GM18858 (cell line): ENCODE data around the gene ADAMTS14.

Source experiments
- ATAC-seq: cut with Tn5 transposase; IDR thresholded peaks from one replicate; pipeline ENCODE4 v1.9.1; 2021; ENCODE audit not compliant: unreplicated experiment

ADAMTS14 gene

DNA sequence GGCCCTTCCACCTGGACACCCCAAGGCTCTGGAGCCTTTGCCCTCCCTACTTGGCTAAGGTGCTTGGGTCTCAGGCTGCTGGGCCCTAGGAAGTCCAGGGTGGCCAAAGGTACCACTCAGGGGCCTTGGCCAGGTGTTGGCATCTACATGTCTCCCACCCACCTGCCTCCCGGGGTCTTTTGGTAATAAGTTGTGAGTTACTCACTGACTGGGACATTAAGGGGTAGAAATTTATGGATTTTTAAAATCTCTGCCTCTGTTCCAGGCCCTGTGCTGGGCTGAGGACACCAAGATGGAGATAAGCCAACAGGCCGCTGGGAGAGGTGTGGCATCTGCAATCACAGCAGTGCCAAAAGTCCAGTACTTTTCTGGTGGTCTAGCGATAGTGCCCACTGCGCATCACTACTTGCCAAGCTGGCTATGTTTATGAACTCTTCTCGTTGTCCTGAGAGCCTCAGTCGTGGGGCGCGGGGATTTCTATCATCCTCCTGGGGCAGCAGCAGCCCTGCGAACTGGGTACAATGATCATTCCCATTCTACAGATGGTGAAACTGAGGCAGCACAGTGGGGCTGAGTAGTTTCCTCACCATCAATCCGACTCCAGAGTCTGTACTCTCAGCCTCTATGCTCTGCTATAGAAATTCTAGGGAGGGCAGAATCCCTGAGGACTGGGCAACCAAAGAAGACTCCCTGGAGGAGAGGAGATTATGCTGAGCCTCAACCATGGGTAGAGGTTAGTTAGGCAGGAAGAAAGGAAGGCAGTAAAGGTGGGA is 76.7 kb downstream of the ADAMTS14 start:
- ATAC-seq: no peak

DNA sequence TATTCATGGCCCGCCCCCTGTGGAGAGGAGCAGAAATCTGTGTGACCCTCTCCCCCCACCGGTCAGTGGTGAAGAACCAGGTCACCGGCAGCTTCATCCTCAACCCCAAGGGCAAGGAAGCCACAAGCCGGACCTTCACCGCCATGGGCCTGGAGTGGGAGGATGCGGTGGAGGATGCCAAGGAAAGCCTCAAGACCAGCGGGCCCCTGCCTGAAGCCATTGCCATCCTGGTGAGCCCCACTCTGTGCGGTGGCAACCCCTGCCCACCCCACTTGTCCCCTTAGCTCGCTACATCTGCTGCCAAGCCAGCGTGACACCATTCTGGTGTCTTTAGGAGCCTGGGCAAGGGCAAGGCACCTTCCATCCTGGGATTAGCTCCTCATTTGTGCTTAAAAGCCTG is 77.5 kb downstream of the ADAMTS14 start:
- ATAC-seq: no peak

DNA sequence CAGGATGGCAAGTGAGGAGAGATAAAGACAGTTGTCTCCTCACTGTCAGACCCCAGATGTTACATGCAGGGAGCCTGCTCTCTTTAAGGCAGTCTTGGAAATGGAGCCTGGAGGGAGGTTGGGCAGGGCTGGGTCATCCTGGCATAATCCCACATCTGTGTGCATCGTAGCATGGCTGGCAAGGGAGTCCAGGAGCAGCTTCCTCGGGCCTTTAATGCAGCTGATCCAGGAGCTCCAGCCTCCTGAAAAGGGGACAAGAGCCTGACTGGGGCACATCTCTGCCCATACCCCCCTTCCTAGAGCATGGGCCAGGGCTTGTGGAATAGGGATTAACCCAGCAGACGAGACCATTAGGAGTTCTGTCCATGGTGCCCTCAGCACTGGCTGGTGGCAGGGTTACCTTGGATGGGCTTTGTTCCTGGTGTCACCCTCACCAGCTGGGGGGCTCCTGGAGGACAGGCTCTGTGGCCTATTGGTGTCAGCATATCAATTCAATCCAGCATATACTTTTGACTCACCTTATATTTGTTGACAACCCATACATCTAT is 77.9 kb downstream of the ADAMTS14 start:
- ATAC-seq: no peak

DNA sequence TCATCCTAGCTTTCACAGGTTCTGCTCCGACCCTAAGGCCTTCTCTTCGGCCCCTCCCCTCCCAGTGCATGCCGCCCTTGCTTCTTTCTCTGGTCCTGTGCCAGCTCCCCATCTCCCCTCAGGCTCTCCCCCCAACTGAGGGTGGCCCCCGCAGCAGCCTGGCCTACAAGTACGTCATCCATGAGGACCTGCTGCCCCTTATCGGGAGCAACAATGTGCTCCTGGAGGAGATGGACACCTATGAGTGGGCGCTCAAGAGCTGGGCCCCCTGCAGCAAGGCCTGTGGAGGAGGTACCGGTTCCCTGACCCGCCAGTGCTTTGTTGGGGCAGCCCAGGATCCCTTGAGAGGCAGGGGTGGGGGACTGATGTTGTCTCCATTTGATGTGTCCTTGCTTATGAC is 79.0 kb downstream of the ADAMTS14 start:
- ATAC-seq: no peak

DNA sequence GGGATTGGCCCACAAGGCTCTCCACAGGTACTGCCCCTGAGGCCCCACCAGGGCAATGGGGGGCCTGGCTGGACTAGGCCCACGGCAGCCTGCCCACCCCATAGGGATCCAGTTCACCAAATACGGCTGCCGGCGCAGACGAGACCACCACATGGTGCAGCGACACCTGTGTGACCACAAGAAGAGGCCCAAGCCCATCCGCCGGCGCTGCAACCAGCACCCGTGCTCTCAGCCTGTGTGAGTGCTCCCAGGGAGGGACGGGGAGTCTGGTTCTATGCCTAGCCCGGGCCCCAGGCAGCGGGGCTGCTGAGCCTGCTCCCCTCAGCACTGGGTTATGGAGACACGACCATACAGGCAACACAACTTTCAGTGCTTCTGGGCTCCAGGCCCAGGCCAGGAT is 79.7 kb downstream of the ADAMTS14 start:
- no peak for ATAC-seq

DNA sequence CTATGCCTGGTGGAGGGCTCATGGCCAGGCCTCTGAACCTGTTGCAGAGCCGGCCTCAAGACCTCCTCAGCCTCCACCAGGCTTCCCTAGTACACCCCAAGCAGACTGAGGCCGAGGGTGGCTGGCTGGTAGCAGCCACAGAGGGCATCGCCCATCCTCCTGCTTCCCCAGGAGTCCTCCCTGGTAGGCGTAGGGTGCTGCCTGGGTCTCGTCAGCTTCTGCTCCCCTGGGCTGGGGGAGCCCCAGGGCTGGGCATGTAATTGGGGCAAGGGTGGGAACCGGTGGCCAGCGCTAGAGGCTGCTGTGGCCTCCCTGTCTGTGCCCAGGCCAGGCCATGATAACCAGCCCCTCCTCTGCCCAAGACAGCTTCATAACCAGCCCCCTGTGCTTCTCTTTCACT is 80.3 kb downstream of the ADAMTS14 start:
- ATAC-seq: no peak

DNA sequence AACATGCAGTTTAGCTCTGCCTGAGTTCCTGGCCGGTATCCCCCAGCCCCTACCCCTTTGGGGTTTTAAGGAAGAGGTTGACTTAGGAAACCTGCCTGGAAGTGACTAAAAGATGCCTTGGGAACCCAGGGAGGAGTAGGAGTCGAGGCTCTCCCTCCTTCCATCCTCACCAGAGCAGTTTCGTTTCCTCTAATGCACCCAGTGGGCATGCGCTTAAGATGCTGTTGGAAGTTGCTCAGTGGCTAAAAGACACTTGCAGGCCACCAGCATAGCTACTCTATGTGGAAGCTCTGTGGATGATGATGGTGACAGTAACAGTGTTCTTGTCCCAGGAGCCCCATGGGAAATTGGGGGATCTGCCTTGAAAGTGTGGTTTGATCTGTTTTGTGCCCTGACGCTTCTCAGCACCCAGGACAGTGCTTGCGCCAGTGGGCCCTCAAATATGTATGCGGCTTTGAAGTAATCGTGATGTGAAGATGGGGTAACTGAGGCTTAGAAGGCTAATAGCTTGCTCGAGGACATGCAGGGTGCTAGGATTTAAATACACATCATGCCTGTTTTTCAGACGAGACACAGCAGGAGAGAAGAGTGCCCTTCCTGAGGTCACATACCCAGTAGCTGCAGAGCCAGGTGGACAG is 80.8 kb downstream of the ADAMTS14 start:
- ATAC-seq: no peak

DNA sequence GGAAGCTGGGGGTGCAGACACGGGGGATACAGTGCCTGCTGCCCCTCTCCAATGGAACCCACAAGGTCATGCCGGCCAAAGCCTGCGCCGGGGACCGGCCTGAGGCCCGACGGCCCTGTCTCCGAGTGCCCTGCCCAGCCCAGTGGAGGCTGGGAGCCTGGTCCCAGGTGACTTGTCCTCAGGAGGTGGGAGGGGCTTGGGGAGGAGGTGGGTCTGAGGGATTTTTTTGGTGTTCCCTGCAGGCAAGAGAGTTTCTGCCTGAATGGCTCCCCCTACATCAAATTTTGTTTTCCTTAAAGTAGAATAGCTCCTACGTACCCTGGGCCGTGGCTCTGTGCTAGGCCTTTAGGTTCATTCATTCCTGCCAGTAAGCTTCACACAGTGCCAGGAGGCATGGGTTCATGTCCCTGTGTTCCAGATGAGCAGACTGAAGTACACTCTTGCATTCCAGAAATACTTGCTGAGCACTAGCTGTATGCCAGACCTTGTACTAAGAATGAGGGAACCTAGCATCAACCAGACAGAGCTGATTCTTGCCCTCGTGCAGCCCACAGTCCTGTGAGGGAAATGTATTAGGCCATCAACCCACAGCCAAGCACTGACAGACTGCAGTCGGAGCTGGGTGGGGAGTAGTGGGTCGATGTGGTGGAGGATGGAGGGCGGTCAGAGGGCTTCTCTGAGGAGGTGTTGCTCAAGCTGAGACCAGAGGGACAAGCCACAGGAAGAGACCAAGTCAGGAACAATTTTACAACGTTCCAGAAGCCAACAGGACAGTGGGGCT is 81.7 kb downstream of the ADAMTS14 start:
- no peak for ATAC-seq

DNA sequence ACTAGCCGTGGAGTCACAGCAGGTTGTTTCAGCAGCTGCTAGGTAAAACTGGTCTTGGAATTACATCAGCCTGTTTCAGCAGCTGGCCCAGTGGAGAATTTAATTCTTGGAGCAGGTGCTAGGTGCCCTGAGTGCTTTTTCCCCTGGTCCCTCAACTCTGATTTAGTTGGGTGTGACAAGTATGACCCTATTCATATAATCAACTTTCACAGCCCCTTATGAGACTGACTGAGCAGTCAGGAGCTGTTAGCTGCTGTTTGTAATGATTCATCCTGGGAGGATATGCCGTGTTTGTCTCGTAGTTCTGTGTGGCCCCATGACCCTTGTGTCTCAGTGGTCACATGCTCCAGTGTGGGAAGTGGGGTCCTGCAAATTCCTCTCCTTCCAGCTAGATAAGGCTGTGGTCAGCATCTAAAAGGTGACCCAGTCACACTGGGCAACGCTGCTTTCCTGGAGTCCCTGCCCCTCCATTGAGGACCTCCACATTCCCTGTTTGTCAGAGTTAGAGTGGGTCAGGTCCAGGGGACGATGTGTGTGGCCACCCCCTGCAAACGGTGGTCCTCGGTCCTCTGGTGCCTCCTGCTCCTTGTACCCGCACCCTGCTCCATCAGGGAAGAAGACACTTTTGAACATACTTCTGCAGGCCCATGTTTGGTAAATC is 84.5 kb downstream of the ADAMTS14 start:
- ATAC-seq: no peak

DNA sequence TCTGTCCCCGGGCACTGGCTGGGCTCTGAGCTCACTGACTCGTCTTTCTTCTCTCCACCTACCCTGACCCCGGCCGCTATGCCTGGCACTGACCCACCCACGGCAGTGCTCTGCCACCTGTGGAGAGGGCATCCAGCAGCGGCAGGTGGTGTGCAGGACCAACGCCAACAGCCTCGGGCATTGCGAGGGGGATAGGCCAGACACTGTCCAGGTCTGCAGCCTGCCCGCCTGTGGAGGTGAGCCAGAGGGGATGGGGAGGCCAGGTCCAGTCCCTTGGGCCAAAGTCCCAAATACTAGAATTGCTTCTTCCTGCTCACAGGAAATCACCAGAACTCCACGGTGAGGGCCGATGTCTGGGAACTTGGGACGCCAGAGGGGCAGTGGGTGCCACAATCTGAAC is 85.5 kb downstream of the ADAMTS14 start:
- ATAC-seq: no peak

DNA sequence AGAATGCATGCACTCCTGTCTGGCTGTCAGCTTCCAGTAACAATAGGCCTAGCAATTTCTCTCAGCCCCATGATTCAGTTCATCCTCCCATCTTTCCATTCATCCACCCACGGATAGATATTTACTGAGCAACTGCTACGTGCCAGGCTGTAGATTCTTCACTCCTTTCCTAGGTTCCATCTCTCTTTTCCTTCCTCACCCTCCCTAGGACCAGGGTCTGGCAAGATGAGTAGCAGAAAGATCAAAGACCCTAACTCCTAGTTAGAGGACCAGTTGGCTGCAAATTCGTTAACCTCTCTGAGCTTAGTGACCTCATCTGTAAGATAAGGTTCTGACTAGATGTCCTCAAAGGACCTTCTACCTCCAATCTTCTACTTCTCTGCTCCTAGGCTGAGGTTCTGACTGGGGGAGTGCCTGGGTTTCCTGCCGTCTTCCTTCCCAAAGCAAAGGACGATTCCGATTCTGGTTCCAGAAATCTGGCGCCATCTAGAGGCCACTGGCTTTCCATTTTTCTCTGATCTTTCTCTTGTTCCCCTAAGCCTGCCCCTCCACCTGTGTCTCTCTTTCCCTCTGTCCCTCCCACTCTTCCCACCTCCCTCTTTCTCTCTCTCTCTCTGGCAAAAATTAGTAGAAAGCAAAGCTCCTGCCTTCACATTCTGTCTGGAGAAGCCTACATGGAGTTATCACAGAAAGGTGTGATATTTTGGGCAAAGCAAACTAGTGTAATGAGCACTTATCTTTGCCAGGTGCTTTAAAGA is 86.6 kb downstream of the ADAMTS14 start:
- ATAC-seq: no peak

DNA sequence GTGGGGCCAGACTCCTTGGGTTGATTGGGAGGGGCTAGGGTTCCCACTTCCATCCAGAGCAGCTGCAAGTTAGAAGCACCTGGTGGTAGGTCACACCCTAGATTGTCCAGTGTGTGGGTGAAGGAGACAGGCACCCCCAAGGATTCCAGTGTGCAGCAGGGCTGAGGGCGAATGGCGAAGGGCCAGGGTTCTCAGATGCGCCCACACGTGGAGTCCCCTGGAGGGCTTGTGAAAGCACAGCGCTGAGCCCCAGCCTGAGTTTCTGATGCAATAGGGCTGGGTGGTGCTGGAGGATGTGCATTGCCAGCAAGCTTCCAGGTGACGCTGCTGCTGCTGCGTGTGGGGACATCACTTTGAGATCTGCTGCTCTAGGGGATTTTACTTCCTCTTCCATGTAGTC is 87.5 kb downstream of the ADAMTS14 start:
- ATAC-seq: no peak

DNA sequence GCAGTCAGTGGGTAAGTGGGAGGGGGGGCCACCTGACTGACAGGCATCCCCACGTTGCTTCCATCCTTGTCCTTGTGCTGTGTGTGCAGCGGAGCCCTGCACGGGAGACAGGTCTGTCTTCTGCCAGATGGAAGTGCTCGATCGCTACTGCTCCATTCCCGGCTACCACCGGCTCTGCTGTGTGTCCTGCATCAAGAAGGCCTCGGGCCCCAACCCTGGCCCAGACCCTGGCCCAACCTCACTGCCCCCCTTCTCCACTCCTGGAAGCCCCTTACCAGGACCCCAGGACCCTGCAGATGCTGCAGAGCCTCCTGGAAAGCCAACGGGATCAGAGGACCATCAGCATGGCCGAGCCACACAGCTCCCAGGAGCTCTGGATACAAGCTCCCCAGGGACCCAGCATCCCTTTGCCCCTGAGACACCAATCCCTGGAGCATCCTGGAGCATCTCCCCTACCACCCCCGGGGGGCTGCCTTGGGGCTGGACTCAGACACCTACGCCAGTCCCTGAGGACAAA is 88.0 kb downstream of the ADAMTS14 start:
- ATAC-seq: no peak

DNA sequence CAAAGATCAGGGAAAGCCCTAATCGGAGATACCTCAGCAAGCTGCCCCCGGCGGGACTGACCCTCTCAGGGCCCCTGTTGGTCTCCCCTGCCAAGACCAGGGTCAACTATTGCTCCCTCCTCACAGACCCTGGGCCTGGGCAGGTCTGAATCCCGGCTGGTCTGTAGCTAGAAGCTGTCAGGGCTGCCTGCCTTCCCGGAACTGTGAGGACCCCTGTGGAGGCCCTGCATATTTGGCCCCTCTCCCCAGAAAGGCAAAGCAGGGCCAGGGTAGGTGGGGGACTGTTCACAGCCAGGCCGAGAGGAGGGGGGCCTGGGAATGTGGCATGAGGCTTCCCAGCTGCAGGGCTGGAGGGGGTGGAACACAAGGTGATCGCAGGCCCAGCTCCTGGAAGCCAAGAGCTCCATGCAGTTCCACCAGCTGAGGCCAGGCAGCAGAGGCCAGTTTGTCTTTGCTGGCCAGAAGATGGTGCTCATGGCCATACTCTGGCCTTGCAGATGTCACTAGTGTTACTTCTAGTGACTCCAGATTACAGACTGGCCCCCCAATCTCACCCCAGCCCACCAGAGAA is 88.8 kb downstream of the ADAMTS14 start:
- ATAC-seq: no peak

DNA sequence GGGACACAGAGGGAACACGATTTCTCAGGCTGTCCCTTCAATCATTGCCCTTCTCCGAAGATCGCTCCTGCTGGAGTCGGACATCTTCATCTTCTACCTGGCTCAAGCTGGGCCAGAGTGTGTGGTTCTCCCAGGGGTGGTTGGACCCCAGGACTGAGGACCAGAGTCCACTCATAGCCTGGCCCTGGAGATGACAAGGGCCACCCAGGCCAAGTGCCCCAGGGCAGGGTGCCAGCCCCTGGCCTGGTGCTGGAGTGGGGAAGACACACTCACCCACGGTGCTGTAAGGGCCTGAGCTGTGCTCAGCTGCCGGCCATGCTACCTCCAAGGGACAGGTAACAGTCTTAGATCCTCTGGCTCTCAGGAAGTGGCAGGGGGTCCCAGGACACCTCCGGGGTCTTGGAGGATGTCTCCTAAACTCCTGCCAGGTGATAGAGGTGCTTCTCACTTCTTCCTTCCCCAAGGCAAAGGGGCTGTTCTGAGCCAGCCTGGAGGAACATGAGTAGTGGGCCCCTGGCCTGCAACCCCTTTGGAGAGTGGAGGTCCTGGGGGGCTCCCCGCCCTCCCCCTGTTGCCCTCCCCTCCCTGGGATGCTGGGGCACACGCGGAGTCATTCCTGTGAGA is 89.5 kb downstream of the ADAMTS14 start:
- no peak for ATAC-seq

DNA sequence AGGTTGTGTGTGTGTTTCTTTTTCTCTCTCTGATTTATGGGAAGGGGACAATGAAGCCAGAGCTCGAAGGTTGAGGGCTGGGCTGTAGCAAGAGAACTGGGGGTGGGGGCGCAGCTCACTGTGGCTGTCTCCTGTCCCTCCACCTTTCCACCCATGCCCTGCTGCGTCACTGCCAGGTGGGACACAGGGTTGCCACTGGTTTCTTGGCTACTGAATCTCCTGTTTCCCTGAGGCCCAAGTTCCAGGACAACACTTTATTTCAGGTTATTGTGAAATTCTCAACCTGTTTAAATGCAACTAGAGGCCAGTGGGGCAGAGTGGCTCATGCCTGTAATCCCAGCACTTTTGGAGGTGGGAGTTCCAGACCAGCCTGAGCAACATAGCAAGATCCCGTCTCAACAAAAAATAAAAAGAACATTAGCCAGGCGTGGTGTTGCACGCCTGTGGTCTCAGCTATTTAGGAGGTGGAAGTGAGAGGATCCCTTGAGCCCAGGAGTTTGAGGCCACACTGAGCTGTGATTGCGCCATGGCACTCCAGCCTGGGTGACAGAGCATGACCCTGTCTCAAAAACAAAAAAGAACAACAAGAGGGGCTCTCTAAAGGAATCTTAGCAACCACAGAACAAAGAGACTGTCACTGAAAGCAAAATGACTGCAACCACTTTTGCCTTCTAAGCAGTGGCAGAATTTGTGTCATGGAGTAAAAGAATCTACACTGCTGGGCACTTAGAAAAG is 90.3 kb downstream of the ADAMTS14 start:
- ATAC-seq: no peak

DNA sequence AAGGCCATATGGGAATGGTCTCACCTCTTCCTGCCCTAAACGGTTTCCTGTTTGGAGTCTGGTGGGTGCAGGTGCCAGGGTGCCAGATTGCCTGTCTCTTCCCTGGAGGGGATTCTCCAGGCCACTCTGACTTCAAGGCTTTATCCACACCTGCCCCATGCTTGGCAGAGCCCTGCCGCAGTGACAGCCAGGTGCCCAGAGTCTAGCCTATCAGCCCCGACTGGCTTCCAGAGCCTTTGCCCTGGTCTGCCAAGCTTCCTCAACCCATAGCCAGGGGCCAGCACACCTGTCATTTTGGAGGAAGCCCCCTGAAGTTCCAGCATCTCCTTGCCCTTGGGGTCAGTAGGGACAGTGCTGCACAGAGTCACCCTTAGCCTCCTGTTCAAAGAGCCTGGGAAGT is 91.3 kb downstream of the ADAMTS14 start:
- ATAC-seq: no peak

DNA sequence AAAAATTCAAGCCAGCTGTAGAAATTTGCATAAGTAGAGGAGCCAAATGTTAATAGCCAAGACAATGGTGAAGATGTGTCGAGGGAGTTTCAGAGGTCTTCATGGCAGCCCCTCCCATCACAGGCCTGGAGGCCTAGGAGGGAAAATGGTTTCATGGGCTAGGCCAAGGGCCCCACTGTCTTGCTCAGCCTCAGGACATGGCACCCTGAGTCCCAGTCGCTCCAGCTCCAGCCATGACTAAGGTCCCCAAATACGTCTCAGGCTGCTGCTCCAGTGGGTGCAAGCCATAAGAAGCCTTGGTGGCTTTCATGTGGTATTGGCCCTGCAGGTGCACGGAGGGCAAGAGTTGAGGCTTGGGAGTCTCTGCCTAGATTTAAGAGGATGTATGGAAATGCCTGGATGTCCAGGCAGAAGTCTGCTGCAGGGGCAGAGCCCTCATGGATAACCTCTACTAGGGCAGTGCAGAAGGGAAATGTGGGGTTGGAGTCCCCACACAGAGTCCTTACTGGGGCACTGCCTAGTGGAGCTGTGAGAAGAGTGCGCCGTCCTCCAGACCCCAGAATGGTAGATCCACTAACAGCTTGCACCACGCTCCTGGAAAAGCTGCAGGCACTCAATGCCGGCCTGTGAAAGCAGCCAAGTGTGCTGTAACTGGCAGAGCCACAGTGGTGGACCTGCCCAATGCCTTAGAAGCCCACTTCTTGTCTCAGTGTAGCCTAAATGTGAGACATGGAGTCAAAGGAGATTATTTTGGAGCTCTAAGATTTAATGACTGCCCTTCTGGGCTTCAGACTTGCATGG is 93.7 kb downstream of the ADAMTS14 start:
- no peak for ATAC-seq
